HEK293 (cell line): ENCODE data around the gene LYPD5.

ENCODE experiments used
- CTCF ChIA-PET: fragments of 350-600 bp; formaldehyde crosslinking; extraction: SDS; loops from one replicate; lab custom pipeline; 2021; ENCODE audit warnings: antibody characterized with exemption; lab: Yijun Ruan, JAX
- POLR2A ChIA-PET: fragments of 300-600 bp; formaldehyde crosslinking; extraction: SDS; loops from one replicate; lab custom pipeline; 2020; ENCODE audit warnings: antibody characterized with exemption, inconsistent platforms; lab: Yijun Ruan, JAX
- H3K27ac ChIP-seq: fragments of 200-500 bp; sonication (Bioruptor generic); 2 replicates; pipeline ENCODE4 v1.5.1; 2014; ENCODE audit warnings: low read depth, low read length, control low read depth, inconsistent platforms; ENCODE audit errors: extremely low read depth
- H3K36me3 ChIP-seq, 2 experiments: fragments of 200-500 bp in 1 of 2; sonication (Bioruptor generic) in 1 of 2; 1 replicate in 1 of 2; 2 replicates in 1 of 2; pipeline ENCODE4 v1.5.1; 2014 to 2017; ENCODE audit warnings: inconsistent platforms in 2 of 2, low read length in 2 of 2; ENCODE audit not compliant: control insufficient read depth in 2 of 2, insufficient read depth in 1 of 2
- H3K4me1 ChIP-seq: fragments of 200-500 bp; sonication (Bioruptor generic); 2 replicates; pipeline ENCODE4 v1.5.1; 2014; ENCODE audit warnings: mild to moderate bottlenecking, low read length, inconsistent platforms; ENCODE audit not compliant: control insufficient read depth, insufficient read depth
- H3K4me3 ChIP-seq: 2 replicates; pipeline ENCODE4 v1.5.1; 2011; ENCODE audit warnings: low read depth, mild to moderate bottlenecking, control low read depth, low read length, moderate library complexity
- H3K9me3 ChIP-seq: fragments of 200-500 bp; sonication (Bioruptor generic); 2 replicates; pipeline ENCODE4 v1.5.1; 2014; ENCODE audit warnings: low read depth, low read length, inconsistent platforms; ENCODE audit not compliant: control insufficient read depth, insufficient read depth
- AEBP2 ChIP-seq: fragments of 450-650 bp; formaldehyde crosslinking; IDR thresholded peaks from 2 replicates; pipeline ENCODE4 v1.5.1; 2016; ENCODE audit warnings: missing biosample characterization, missing genetic modification characterization, borderline replicate concordance
- BCL11A ChIP-seq: fragments of 450-650 bp; formaldehyde crosslinking; IDR thresholded peaks from 2 replicates; pipeline ENCODE4 v1.5.1; 2016; ENCODE audit warnings: low read depth, missing biosample characterization, missing genetic modification characterization
- BCL11B ChIP-seq: fragments of 450-650 bp; formaldehyde crosslinking; IDR thresholded peaks from 2 replicates; pipeline ENCODE4 v1.5.1; 2016; ENCODE audit warnings: low read depth, missing biosample characterization, missing genetic modification characterization
- GFI1B ChIP-seq: fragments of 450-650 bp; formaldehyde crosslinking; IDR thresholded peaks from 2 replicates; pipeline ENCODE4 v1.5.1; 2016; ENCODE audit warnings: missing biosample characterization, missing genetic modification characterization
- HOXA7 ChIP-seq: sonication (generic); formaldehyde crosslinking; IDR thresholded peaks from 2 replicates; pipeline ENCODE4 v1.8.1; 2022; ENCODE audit warnings: missing genetic modification reagents, borderline replicate concordance
- IKZF3 ChIP-seq: fragments of 450-650 bp; IDR thresholded peaks from 2 replicates; pipeline ENCODE4 v1.5.0; 2018; ENCODE audit warnings: missing biosample characterization, mild to moderate bottlenecking, missing genetic modification characterization, moderate library complexity
- KLF10 ChIP-seq: fragments of 450-650 bp; IDR thresholded peaks from 2 replicates; pipeline ENCODE4 v1.5.1; 2018; ENCODE audit warnings: missing biosample characterization, mild to moderate bottlenecking, missing genetic modification characterization
- KLF8 ChIP-seq: fragments of 450-650 bp; formaldehyde crosslinking; IDR thresholded peaks from 2 replicates; pipeline ENCODE4 v1.5.1; 2016; ENCODE audit warnings: missing biosample characterization, missing genetic modification characterization
- OVOL3 ChIP-seq: fragments of 450-650 bp; formaldehyde crosslinking; IDR thresholded peaks from 2 replicates; pipeline ENCODE4 v1.5.1; 2016; ENCODE audit warnings: missing biosample characterization, missing genetic modification characterization
- RBAK ChIP-seq: fragments of 450-650 bp; formaldehyde crosslinking; IDR thresholded peaks from 2 replicates; pipeline ENCODE4 v1.5.1; 2016; ENCODE audit warnings: missing biosample characterization, missing genetic modification characterization
- SP3 ChIP-seq: fragments of 450-650 bp; formaldehyde crosslinking; IDR thresholded peaks from 2 replicates; pipeline ENCODE4 v1.5.1; 2016; ENCODE audit warnings: missing biosample characterization, missing genetic modification characterization
- TRIM28 ChIP-seq: IDR thresholded peaks from 2 replicates; pipeline ENCODE4 v1.6.1; 2011; ENCODE audit warnings: low read length, control low read depth, borderline replicate concordance
- ZBTB17 ChIP-seq: fragments of 450-650 bp; formaldehyde crosslinking; IDR thresholded peaks from 2 replicates; pipeline ENCODE4 v1.5.1; 2016; ENCODE audit warnings: missing biosample characterization, missing genetic modification characterization
- ZBTB21 ChIP-seq: fragments of 450-650 bp; formaldehyde crosslinking; IDR thresholded peaks from 2 replicates; pipeline ENCODE4 v1.5.1; 2017; ENCODE audit warnings: missing biosample characterization, missing genetic modification characterization
- ZNF311 ChIP-seq: fragments of 450-650 bp; formaldehyde crosslinking; IDR thresholded peaks from 2 replicates; pipeline ENCODE4 v1.5.1; 2017; ENCODE audit warnings: missing biosample characterization, missing genetic modification characterization, borderline replicate concordance
- ZNF404 ChIP-seq: fragments of 450-650 bp; formaldehyde crosslinking; IDR thresholded peaks from 2 replicates; pipeline ENCODE4 v1.5.1; 2017; ENCODE audit warnings: missing biosample characterization, missing genetic modification characterization
- ZNF555 ChIP-seq: fragments of 450-650 bp; formaldehyde crosslinking; conservative IDR thresholded peaks from 2 replicates; pipeline ENCODE4 v1.5.1; 2017; ENCODE audit warnings: missing biosample characterization, mild to moderate bottlenecking, missing genetic modification characterization, inconsistent platforms
- ZNF558 ChIP-seq: fragments of 450-650 bp; formaldehyde crosslinking; IDR thresholded peaks from 2 replicates; pipeline ENCODE4 v1.5.1; 2016; ENCODE audit warnings: missing biosample characterization, missing genetic modification characterization
- ZNF571 ChIP-seq: fragments of 450-650 bp; formaldehyde crosslinking; IDR thresholded peaks from 2 replicates; pipeline ENCODE4 v1.5.0; 2017; ENCODE audit warnings: missing biosample characterization, missing genetic modification characterization
- ZNF600 ChIP-seq: fragments of 450-650 bp; formaldehyde crosslinking; IDR thresholded peaks from 2 replicates; pipeline ENCODE4 v1.5.1; 2016; ENCODE audit warnings: missing biosample characterization, missing genetic modification characterization
- ZNF621 ChIP-seq: fragments of 450-650 bp; formaldehyde crosslinking; IDR thresholded peaks from 2 replicates; pipeline ENCODE4 v1.5.1; 2017; ENCODE audit warnings: missing biosample characterization, missing genetic modification characterization
- ZNF639 ChIP-seq: fragments of 450-650 bp; formaldehyde crosslinking; IDR thresholded peaks from 2 replicates; pipeline ENCODE4 v1.5.1; 2016; ENCODE audit warnings: missing biosample characterization, missing genetic modification characterization
- ZNF654 ChIP-seq: fragments of 450-650 bp; formaldehyde crosslinking; IDR thresholded peaks from 2 replicates; pipeline ENCODE4 v1.5.1; 2016; ENCODE audit warnings: low read depth, missing biosample characterization, missing genetic modification characterization
- ZNF692 ChIP-seq: fragments of 450-650 bp; formaldehyde crosslinking; IDR thresholded peaks from 2 replicates; pipeline ENCODE4 v1.5.1; 2016; ENCODE audit warnings: missing biosample characterization, missing genetic modification characterization
- ZSCAN16 ChIP-seq: fragments of 450-650 bp; formaldehyde crosslinking; IDR thresholded peaks from 2 replicates; pipeline ENCODE4 v1.5.1; 2016; ENCODE audit warnings: missing biosample characterization, missing genetic modification characterization
- ZSCAN18 ChIP-seq: fragments of 450-650 bp; formaldehyde crosslinking; IDR thresholded peaks from 2 replicates; pipeline ENCODE4 v1.5.1; 2016; ENCODE audit warnings: missing biosample characterization, missing genetic modification characterization
- TF ChIP-seq, protein P1 (sequence below): fragments of 450-650 bp; formaldehyde crosslinking; IDR thresholded peaks from 2 replicates; pipeline ENCODE4 v1.5.1; 2016; ENCODE audit warnings: missing biosample characterization, missing genetic modification characterization

LYPD5 gene

DNA sequence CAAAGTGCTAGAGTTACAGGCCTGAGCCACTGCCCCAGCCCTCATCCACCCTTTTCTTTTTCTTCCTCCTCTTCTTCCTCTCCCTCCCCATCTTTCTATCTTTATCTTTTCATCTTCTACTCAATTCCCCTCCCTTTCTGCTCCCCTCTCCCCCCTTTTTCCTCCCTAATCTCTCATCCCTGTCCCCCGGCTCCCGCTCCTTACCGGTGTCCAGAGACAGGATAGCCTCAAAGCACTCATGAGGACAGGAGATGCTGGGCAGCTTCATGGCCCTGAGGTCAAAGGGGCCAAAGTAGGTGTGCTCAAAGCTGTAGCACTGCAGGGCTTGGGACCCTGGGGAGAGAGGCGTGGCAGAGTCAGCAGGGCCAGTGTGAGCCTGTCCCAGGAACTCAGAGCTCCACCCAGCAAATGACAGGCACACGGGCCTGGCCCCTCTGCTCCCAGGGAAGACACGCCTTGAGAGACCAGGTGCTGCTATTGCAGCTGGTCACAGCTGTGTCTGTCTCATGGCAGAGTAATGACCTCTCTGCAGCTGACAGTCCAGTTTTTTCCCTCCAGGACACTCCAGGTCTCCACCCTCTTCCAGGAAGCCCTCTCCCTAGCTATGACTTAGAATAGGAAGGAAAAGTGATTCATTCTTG lies 2.6 kb downstream of the LYPD5 start (continued):
- no peak for TF ChIP-seq AEBP2 (tag by site-specific recombination)
- no peak for TF ChIP-seq IKZF3 (tag by site-specific recombination)
- peak; percentile 45; the same call in 1 of the 2 replicates for TF ChIP-seq SP3
- TF ChIP-seq, protein P1, sequence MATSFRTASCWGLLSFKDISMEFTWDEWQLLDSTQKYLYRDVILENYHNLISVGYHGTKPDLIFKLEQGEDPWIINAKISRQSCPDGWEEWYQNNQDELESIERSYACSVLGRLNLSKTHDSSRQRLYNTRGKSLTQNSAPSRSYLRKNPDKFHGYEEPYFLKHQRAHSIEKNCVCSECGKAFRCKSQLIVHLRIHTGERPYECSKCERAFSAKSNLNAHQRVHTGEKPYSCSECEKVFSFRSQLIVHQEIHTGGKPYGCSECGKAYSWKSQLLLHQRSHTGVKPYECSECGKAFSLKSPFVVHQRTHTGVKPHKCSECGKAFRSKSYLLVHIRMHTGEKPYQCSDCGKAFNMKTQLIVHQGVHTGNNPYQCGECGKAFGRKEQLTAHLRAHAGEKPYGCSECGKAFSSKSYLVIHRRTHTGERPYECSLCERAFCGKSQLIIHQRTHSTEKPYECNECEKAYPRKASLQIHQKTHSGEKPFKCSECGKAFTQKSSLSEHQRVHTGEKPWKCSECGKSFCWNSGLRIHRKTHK (tag by site-specific recombination) = no peak
- TF ChIP-seq ZNF404 (tag by site-specific recombination) = no peak
- TF ChIP-seq RBAK (tag by site-specific recombination) = no peak
- no peak for TF ChIP-seq OVOL3
- no peak for TF ChIP-seq TRIM28

- Histone ChIP-seq H3K4me1 (peaks cover 8% of the 10 kb centered on the region; the same call in 1 of the 2 replicates), H3K4me3 (peak overlapping the region; percentile 15), H3K27ac (no peak overlapping the region), H3K36me3 (no peaks in the 10 kb centered on the region), H3K9me3 (no peaks in the 10 kb centered on the region; the same call in 1 of the 2 replicates)
- ChIA-PET POLR2A (interaction anchor here (0.6 to 1.1 kb wide), 2 partner anchors 34 to 137 kb away, joined by 3 read pairs; partner anchors contain the start of gene ZNF45), CTCF (interaction anchor here (0.6 to 1.6 kb wide), 6 partner anchors 11 to 270 kb away, joined by 3 to 5 read pairs (median 4); partner anchors contain the start of gene KCNN4)
- peak; percentile 94 for TF ChIP-seq ZNF639
- TF ChIP-seq ZNF558 = no peak; the same call in 1 of the 2 replicates
- peak; percentile 8; the same call in 1 of the 2 replicates for TF ChIP-seq OVOL3
- TF ChIP-seq ZSCAN16 (tag by site-specific recombination) = no peak
- TF ChIP-seq ZBTB21 = no peak; the same call in 1 of the 2 replicates
- TF ChIP-seq BCL11A (tag by site-specific recombination) = peak; percentile 75; the same call in 1 of the 2 replicates
- no peak for TF ChIP-seq HOXA7
- TF ChIP-seq TRIM28 = no peak
- 0 out of 2 replicates have a peak, but pooled peaks have one; percentile 13 for TF ChIP-seq ZSCAN18
- peak; percentile 99 for TF ChIP-seq ZNF600 (tag by site-specific recombination)
- no peak for TF ChIP-seq ZNF571
- TF ChIP-seq ZBTB17 (tag by site-specific recombination) = peak; percentile 100
- no peak for TF ChIP-seq GFI1B (tag by site-specific recombination)
- TF ChIP-seq ZNF311 (tag by site-specific recombination) = 0 out of 2 replicates have a peak, but pooled peaks have one; percentile 11
- TF ChIP-seq BCL11B (tag by site-specific recombination) = 0 out of 2 replicates have a peak, but pooled peaks have one; percentile 15
- peak; percentile 87 for TF ChIP-seq ZNF692 (tag by site-specific recombination)
- TF ChIP-seq ZNF621 = 0 out of 2 replicates have a peak, but pooled peaks have one; percentile 90
- peak; percentile 91 for TF ChIP-seq KLF8 (tag by site-specific recombination)
- TF ChIP-seq ZNF654 (tag by site-specific recombination) = no peak
- TF ChIP-seq KLF10 (tag by site-specific recombination) = peak; percentile 90; the same call in 1 of the 2 replicates
- TF ChIP-seq IKZF3 (tag by site-specific recombination) = no peak; the same call in 1 of the 2 replicates
- no peak for TF ChIP-seq ZNF555 (tag by site-specific recombination)
These were observed 3.5 kb downstream of the LYPD5 start for GRCh38 chr19:43798546-43799409.
